Liver (tissue), 9 donors: ENCODE data around the gene PAQR7. TPM values are rescaled to one million over a fixed set of nuclear protein-coding genes. Genes with fewer than 3 reads are reported as not detected.

Source experiments
- DNase-seq: peaks from one replicate; pipeline ENCODE4 v3.0.0-alpha.2; 2017; ENCODE audit warnings: low spot score
- H3K27ac ChIP-seq, 2 donors: one replicate each; pipeline ENCODE4 v1.7.0; 2013; ENCODE audit warnings: inconsistent platforms in 2 of 2, low read length in 2 of 2, control low read depth in 1 of 2, low read depth in 1 of 2, mild to moderate bottlenecking in 1 of 2
- H3K27me3 ChIP-seq, 4 donors: one replicate each; pipeline versions ENCODE4 v1.6.1 to v1.7.0; 2013; ENCODE audit warnings: low read length in 3 of 4, inconsistent platforms in 1 of 4, mild to moderate bottlenecking in 1 of 4, moderate library complexity in 1 of 4; ENCODE audit not compliant: control insufficient read depth in 4 of 4, insufficient read depth in 4 of 4
- H3K36me3 ChIP-seq, 4 donors: one replicate each; pipeline versions ENCODE4 v1.6.1 to v1.7.0; 2013; ENCODE audit warnings: low read length in 3 of 4, mild to moderate bottlenecking in 3 of 4, low read depth in 1 of 4, moderate library complexity in 1 of 4; ENCODE audit not compliant: control insufficient read depth in 4 of 4, insufficient read depth in 3 of 4
- H3K4me1 ChIP-seq, 4 donors: one replicate each; pipeline versions ENCODE4 v1.6.1 to v1.7.0; 2013; ENCODE audit warnings: low read length in 3 of 4, mild to moderate bottlenecking in 3 of 4, moderate library complexity in 1 of 4; ENCODE audit not compliant: control insufficient read depth in 4 of 4, insufficient read depth in 4 of 4
- H3K4me3 ChIP-seq, 3 donors: one replicate each; pipeline versions ENCODE4 v1.6.1 to v1.7.0; 2013; ENCODE audit warnings: low read length in 3 of 3, control low read depth in 1 of 3, low read depth in 1 of 3, mild to moderate bottlenecking in 1 of 3
- H3K9ac ChIP-seq, 2 donors: one replicate each; pipeline ENCODE4 v1.7.0; 2013; ENCODE audit warnings: low read length in 2 of 2, mild to moderate bottlenecking in 2 of 2, moderate library complexity in 2 of 2, control low read depth in 1 of 2, low read depth in 1 of 2
- H3K9me3 ChIP-seq, 4 donors: one replicate each; pipeline versions ENCODE4 v1.6.1 to v1.7.0; 2013; ENCODE audit warnings: low read length in 3 of 4; ENCODE audit not compliant: control insufficient read depth in 4 of 4
- EGR1 ChIP-seq, 2 donors: IDR thresholded peaks; 2 replicates each; pipeline ENCODE4 v1.6.1; 2016 to 2018; ENCODE audit warnings: antibody characterized with exemption in 2 of 2, low read depth in 2 of 2
- FOXA1 ChIP-seq: IDR thresholded peaks from 2 replicates; pipeline ENCODE4 v1.6.1; 2016; ENCODE audit warnings: antibody characterized with exemption
- FOXA2 ChIP-seq: IDR thresholded peaks from 2 replicates; pipeline ENCODE4 v1.6.1; 2016; ENCODE audit warnings: antibody characterized with exemption
- GABPA ChIP-seq, 2 donors: IDR thresholded peaks in 1 of 2; conservative IDR thresholded peaks in 1 of 2; 2 replicates each; pipeline ENCODE4 v1.6.1; 2016; ENCODE audit warnings: antibody characterized with exemption in 2 of 2, mild to moderate bottlenecking in 1 of 2, moderate library complexity in 1 of 2
- HNF4A ChIP-seq, 2 donors: conservative IDR thresholded peaks; 2 replicates each; pipeline ENCODE4 v1.6.1; 2016; ENCODE audit warnings: antibody characterized with exemption in 2 of 2, mild to moderate bottlenecking in 2 of 2
- HNF4G ChIP-seq: IDR thresholded peaks from 2 replicates; pipeline ENCODE4 v1.6.1; 2016; ENCODE audit warnings: antibody characterized with exemption
- JUND ChIP-seq, 2 donors: IDR thresholded peaks; 2 replicates each; pipeline ENCODE4 v1.6.1; 2016; ENCODE audit warnings: antibody characterized with exemption in 2 of 2
- NR2F2 ChIP-seq: IDR thresholded peaks from 2 replicates; pipeline ENCODE4 v1.6.1; 2016; ENCODE audit warnings: antibody characterized with exemption
- RAD21 ChIP-seq, 2 donors: IDR thresholded peaks; 2 replicates each; pipeline ENCODE4 v1.6.1; 2016; ENCODE audit warnings: antibody characterized with exemption in 2 of 2, mild to moderate bottlenecking in 2 of 2
- SP1 ChIP-seq: IDR thresholded peaks from 2 replicates; pipeline ENCODE4 v1.6.1; 2018; ENCODE audit warnings: antibody characterized with exemption, mild to moderate bottlenecking
- TAF1 ChIP-seq: conservative IDR thresholded peaks from 2 replicates; pipeline ENCODE4 v1.6.1; 2016; ENCODE audit warnings: antibody characterized with exemption, mild to moderate bottlenecking
- YY1 ChIP-seq: IDR thresholded peaks from 2 replicates; pipeline ENCODE4 v1.6.1; 2016; ENCODE audit warnings: antibody characterized with exemption, mild to moderate bottlenecking
- WGBS: extraction: QIAGEN DNeasy Blood & Tissue Kit; methylation state at CpG from one replicate; pipeline ENCODE4 v1.1.7; 2013; 5-methylcytosine and 5-hydroxymethylcytosine counted together
- polyA plus RNA-seq, 2 donors: library from polyadenylated mRNA; stranded (reverse) in 1 of 2; unstranded in 1 of 2; fragments of 200-250 nt in 1 of 2; fragments of >200 nt in 1 of 2; fragmentation: Nextera tagmentation in 1 of 2; extraction: Ambion mirVana in 1 of 2; gene quantifications; one replicate each; pipeline versions ENCODE4 v1.2.1 to v1.2.3, GENCODE V29; 2013 to 2015
- total RNA-seq, 2 donors: library from RNA; depleted of rRNA; stranded (reverse); fragments of >200 nt; gene quantifications; one replicate each; pipeline ENCODE4 v1.2.3, GENCODE V29; 2014
- TF ChIP-seq, protein P1 (sequence below): IDR thresholded peaks from 2 replicates; pipeline ENCODE4 v1.6.1; 2016; ENCODE audit warnings: antibody characterized with exemption, mild to moderate bottlenecking
- TF ChIP-seq, protein P2 (sequence below): IDR thresholded peaks from 2 replicates; pipeline ENCODE4 v1.6.1; 2016; ENCODE audit warnings: antibody characterized with exemption
- TF ChIP-seq, protein P3 (sequence below): IDR thresholded peaks from 2 replicates; pipeline ENCODE4 v1.6.1; 2016; ENCODE audit warnings: antibody characterized with exemption
- TF ChIP-seq, protein P4 (sequence below): IDR thresholded peaks from 2 replicates; pipeline ENCODE4 v1.6.1; 2016; ENCODE audit warnings: antibody characterized with exemption
- TF ChIP-seq, protein P5 (sequence below): fragments of 150-350 bp; IDR thresholded peaks from 2 replicates; pipeline ENCODE4 v1.5.1; 2017; ENCODE audit warnings: improper control_type of control experiment, low read depth, low read length; ENCODE audit not compliant: missing input control
- donor health status: healthy.
- donor health status: healthy.
- donor health status: healthy.
- donor health status: healthy.
- donor health status: healthy.

PAQR7 gene
- total and polyA plus RNA-seq, 4 donors: 1.5 to 9.0 (median 1.8) TPM

DNA sequence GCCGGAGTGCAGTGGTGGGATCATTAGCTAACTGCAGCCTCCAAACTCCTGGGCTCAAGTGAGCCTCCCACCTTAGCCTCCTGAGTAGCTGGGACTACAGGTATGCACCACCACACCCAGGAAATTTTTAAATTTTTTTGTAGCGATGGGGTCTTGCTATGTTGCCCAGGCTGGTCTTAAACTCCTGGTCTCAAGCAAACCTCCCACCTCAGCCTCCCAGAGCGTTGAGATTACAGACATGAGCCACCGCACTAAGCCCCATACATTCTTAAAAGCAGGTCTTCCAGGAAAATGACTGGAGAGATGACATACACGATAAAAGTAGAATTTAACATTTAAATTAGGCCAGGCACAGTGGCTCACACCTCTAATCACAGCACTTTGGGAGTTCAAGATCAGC, 42.4 kb downstream of the PAQR7 start:
- no peaks in the 10 kb centered on the region for H3K4me1 ChIP-seq
- H3K36me3 ChIP-seq: peaks cover 16 to 57% (median 53%) of the 10 kb centered on the region in 4 donors
- no peaks in the 10 kb centered on the region for H3K9me3 ChIP-seq
- no peak for DNase-seq
- WGBS: 96% methylated on average over 5 of the region's 5 CpGs
- no peak for TF ChIP-seq NR2F2
- TF ChIP-seq HNF4G: no peak
- no peak for TF ChIP-seq FOXA1
- TF ChIP-seq TAF1: no peak
- TF ChIP-seq, protein P1, sequence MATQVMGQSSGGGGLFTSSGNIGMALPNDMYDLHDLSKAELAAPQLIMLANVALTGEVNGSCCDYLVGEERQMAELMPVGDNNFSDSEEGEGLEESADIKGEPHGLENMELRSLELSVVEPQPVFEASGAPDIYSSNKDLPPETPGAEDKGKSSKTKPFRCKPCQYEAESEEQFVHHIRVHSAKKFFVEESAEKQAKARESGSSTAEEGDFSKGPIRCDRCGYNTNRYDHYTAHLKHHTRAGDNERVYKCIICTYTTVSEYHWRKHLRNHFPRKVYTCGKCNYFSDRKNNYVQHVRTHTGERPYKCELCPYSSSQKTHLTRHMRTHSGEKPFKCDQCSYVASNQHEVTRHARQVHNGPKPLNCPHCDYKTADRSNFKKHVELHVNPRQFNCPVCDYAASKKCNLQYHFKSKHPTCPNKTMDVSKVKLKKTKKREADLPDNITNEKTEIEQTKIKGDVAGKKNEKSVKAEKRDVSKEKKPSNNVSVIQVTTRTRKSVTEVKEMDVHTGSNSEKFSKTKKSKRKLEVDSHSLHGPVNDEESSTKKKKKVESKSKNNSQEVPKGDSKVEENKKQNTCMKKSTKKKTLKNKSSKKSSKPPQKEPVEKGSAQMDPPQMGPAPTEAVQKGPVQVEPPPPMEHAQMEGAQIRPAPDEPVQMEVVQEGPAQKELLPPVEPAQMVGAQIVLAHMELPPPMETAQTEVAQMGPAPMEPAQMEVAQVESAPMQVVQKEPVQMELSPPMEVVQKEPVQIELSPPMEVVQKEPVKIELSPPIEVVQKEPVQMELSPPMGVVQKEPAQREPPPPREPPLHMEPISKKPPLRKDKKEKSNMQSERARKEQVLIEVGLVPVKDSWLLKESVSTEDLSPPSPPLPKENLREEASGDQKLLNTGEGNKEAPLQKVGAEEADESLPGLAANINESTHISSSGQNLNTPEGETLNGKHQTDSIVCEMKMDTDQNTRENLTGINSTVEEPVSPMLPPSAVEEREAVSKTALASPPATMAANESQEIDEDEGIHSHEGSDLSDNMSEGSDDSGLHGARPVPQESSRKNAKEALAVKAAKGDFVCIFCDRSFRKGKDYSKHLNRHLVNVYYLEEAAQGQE: no peak
- TF ChIP-seq, protein P2, sequence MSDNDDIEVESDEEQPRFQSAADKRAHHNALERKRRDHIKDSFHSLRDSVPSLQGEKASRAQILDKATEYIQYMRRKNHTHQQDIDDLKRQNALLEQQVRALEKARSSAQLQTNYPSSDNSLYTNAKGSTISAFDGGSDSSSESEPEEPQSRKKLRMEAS: no peak
- TF ChIP-seq YY1: no peak
- TF ChIP-seq RAD21 (IDR thresholded peaks at IDR 0.05): no peak
- TF ChIP-seq EGR1 (IDR thresholded peaks at IDR 0.05; ENCODE audit: low read depth in 2 of 2): no peak
- no peak for TF ChIP-seq SP1
- TF ChIP-seq, protein P3, sequence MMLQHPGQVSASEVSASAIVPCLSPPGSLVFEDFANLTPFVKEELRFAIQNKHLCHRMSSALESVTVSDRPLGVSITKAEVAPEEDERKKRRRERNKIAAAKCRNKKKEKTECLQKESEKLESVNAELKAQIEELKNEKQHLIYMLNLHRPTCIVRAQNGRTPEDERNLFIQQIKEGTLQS: no peak
- TF ChIP-seq HNF4A (conservative IDR thresholded peaks at IDR 0.05): no peak
- no peak for TF ChIP-seq JUND (IDR thresholded peaks at IDR 0.05)
- TF ChIP-seq, protein P4, sequence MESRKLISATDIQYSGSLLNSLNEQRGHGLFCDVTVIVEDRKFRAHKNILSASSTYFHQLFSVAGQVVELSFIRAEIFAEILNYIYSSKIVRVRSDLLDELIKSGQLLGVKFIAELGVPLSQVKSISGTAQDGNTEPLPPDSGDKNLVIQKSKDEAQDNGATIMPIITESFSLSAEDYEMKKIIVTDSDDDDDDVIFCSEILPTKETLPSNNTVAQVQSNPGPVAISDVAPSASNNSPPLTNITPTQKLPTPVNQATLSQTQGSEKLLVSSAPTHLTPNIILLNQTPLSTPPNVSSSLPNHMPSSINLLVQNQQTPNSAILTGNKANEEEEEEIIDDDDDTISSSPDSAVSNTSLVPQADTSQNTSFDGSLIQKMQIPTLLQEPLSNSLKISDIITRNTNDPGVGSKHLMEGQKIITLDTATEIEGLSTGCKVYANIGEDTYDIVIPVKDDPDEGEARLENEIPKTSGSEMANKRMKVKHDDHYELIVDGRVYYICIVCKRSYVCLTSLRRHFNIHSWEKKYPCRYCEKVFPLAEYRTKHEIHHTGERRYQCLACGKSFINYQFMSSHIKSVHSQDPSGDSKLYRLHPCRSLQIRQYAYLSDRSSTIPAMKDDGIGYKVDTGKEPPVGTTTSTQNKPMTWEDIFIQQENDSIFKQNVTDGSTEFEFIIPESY: no peak
- no peak for TF ChIP-seq GABPA (IDR thresholded peaks at IDR 0.05 in 1 of 2, conservative IDR thresholded peaks at IDR 0.05 in 1 of 2)
- H3K27ac ChIP-seq: no peak overlapping the region
- no peak overlapping the region for H3K9ac ChIP-seq
- H3K4me3 ChIP-seq: no peak overlapping the region
- H3K27me3 ChIP-seq: no peaks in the 10 kb centered on the region

DNA sequence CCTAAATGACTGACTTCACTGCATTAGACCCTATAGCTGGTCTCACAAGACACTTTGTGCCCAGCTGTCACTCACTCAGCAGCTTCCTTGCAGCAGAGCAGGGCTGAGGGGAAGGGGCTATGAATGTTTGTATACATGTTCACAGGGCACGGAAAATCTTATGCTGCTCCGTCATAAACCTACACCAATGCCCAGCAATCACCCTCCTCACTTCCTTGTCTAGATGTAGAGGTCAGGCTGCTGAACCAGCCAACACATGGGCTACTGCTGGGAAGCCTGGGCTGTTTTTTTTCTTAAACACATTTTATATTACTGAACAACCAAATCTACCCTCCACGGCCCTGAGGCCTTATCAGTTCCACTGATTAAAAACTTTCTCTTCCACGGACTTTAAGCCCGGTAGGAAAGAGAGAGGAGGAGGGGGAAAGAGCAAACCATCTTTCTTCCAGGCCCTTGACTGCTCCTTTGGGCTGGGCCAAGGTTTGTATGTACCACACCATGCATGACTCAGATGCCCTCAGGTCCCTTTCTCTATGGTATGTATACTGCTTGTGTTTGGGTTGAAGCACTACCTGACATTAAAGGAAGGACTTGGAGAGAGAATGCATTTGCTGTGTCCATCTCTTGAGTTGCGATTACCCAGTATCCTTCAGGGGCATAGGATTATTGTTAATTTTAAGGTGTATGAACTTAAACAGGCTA, 43.0 kb downstream of the PAQR7 start:
- H3K27ac ChIP-seq: no peak overlapping the region
- 80% methylated on average over 6 of the region's 6 CpGs for WGBS

More for the DNA sequence above, 43.0 kb downstream of the PAQR7 start:
- H3K9me3 ChIP-seq: no peaks in the 10 kb centered on the region
- no peaks in the 10 kb centered on the region for H3K27me3 ChIP-seq
- no peak overlapping the region for H3K9ac ChIP-seq
- no peaks in the 10 kb centered on the region for H3K4me1 ChIP-seq
- H3K4me3 ChIP-seq: no peak overlapping the region
- no peak for TF ChIP-seq NR2F2
- no peak for TF ChIP-seq JUND (IDR thresholded peaks at IDR 0.05)
- TF ChIP-seq GABPA (IDR thresholded peaks at IDR 0.05 in 1 of 2, conservative IDR thresholded peaks at IDR 0.05 in 1 of 2): no peak
- TF ChIP-seq, protein P3: no peak
- TF ChIP-seq, protein P5, sequence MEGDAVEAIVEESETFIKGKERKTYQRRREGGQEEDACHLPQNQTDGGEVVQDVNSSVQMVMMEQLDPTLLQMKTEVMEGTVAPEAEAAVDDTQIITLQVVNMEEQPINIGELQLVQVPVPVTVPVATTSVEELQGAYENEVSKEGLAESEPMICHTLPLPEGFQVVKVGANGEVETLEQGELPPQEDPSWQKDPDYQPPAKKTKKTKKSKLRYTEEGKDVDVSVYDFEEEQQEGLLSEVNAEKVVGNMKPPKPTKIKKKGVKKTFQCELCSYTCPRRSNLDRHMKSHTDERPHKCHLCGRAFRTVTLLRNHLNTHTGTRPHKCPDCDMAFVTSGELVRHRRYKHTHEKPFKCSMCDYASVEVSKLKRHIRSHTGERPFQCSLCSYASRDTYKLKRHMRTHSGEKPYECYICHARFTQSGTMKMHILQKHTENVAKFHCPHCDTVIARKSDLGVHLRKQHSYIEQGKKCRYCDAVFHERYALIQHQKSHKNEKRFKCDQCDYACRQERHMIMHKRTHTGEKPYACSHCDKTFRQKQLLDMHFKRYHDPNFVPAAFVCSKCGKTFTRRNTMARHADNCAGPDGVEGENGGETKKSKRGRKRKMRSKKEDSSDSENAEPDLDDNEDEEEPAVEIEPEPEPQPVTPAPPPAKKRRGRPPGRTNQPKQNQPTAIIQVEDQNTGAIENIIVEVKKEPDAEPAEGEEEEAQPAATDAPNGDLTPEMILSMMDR: no peak
- no peak for TF ChIP-seq HNF4G
- TF ChIP-seq, protein P4: no peak
- no peak for TF ChIP-seq RAD21 (IDR thresholded peaks at IDR 0.05)
- TF ChIP-seq FOXA2: no peak
- no peak for TF ChIP-seq EGR1 (IDR thresholded peaks at IDR 0.05; ENCODE audit: low read depth in 2 of 2)
- TF ChIP-seq YY1: no peak
- TF ChIP-seq TAF1: no peak
- no peak for TF ChIP-seq HNF4A (conservative IDR thresholded peaks at IDR 0.05)
- H3K36me3 ChIP-seq: peaks cover 16 to 62% (median 58%) of the 10 kb centered on the region in 4 donors
- DNase-seq: no peak
